ENCODE data around the gene ATP8B3. TPM values are rescaled to one million over a fixed set of nuclear protein-coding genes. Genes with fewer than 3 reads are reported as not detected.

ATP8B3 gene
- total and polyA plus RNA-seq, 2 donors (not counting 1 experiment from before 2014, with no cell fraction given), result 2.3 to 3.0 TPM

DNA sequence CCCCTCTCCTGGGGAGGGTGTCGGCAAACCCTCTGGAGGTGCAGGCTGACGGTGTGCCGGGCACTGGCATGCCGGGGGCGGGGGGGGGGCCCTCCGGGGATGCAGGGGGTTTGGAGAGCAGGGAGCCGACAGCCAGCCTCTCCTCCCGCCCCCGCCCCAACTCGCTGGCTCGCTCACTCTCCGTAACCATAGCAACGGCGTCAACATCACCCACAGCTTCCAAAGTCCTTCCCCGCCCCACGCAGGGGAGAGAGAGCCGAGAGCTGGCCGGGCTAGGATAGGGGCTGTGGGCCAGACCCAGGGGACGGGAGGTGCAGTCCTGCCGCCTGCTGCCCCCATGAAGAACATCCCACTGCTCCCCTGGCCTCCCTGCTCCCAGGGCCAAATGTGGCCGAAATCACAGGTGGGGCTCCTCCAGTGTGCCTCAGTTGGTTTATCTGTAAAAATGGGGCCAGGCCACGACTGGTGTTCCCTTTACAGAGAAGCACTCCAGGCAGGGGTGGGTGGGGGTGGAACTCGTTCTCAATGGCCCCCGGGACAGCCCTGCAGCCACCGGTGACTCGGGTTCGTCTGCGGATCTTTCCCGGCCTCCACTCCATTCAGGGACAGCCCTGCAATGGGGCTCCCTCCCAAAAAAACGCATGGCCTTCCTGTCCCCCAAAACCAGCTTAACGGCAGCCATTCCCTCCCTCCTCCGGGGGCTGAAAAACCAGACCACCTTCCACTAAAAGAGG, 48.1 kb upstream of the ATP8B3 start:
- no peaks in the 10 kb centered on the region for H3K36me3 ChIP-seq (ENCODE audit: control insufficient read depth, insufficient read depth, low read length)
- peaks cover 72% of the 10 kb centered on the region for H3K79me2 ChIP-seq (ENCODE audit: control insufficient read depth, insufficient read depth, low read length)
- H3K27ac ChIP-seq (ENCODE audit: insufficient read depth, low read length), result peak overlapping the region; percentile 72
- H3K4me3 ChIP-seq (replicated peaks in 1 of 4; ENCODE audit: control extremely low read depth in 1 of 4, insufficient read depth in 1 of 4, low read depth in 3 of 4, low read length in 4 of 4), result peak overlapping the region; percentile 16 to 92 (median 84)
- H3K9me3 ChIP-seq (ENCODE audit: control insufficient read depth, insufficient read depth, low read depth, low read length), result no peaks in the 10 kb centered on the region
- no peaks in the 10 kb centered on the region for H3K27me3 ChIP-seq (ENCODE audit: control insufficient read depth, insufficient read depth, low read length)
- no peak for TF ChIP-seq EZH2 (IDR thresholded peaks at IDR 0.05; ENCODE audit: low read length, missing control alignments)
- TF ChIP-seq, protein P1, sequence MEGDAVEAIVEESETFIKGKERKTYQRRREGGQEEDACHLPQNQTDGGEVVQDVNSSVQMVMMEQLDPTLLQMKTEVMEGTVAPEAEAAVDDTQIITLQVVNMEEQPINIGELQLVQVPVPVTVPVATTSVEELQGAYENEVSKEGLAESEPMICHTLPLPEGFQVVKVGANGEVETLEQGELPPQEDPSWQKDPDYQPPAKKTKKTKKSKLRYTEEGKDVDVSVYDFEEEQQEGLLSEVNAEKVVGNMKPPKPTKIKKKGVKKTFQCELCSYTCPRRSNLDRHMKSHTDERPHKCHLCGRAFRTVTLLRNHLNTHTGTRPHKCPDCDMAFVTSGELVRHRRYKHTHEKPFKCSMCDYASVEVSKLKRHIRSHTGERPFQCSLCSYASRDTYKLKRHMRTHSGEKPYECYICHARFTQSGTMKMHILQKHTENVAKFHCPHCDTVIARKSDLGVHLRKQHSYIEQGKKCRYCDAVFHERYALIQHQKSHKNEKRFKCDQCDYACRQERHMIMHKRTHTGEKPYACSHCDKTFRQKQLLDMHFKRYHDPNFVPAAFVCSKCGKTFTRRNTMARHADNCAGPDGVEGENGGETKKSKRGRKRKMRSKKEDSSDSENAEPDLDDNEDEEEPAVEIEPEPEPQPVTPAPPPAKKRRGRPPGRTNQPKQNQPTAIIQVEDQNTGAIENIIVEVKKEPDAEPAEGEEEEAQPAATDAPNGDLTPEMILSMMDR (conservative IDR thresholded peaks at IDR 0.05 in 1 of 2, IDR thresholded peaks at IDR 0.05 in 1 of 2; ENCODE audit: low read depth in 1 of 2, low read length in 2 of 2), result no peak
- H2AFZ ChIP-seq (ENCODE audit: low read length), result no peak overlapping the region
- no peaks in the 10 kb centered on the region for H4K20me1 ChIP-seq (ENCODE audit: control insufficient read depth, extremely low read depth, insufficient read depth, low read length)
- H3K4me1 ChIP-seq (ENCODE audit: control insufficient read depth, extremely low read depth, insufficient read depth, low read length), result peaks cover 40% of the 10 kb centered on the region
- peak; percentile 76 to 79 for DNase-seq (ENCODE audit: low read depth in 2 of 2)
- peak overlapping the region; percentile 55 for H3K9ac ChIP-seq (ENCODE audit: insufficient read depth, low read length)
- H3K4me2 ChIP-seq (ENCODE audit: extremely low read depth, insufficient read depth, low read length), result peak overlapping the region; percentile 97

DNA sequence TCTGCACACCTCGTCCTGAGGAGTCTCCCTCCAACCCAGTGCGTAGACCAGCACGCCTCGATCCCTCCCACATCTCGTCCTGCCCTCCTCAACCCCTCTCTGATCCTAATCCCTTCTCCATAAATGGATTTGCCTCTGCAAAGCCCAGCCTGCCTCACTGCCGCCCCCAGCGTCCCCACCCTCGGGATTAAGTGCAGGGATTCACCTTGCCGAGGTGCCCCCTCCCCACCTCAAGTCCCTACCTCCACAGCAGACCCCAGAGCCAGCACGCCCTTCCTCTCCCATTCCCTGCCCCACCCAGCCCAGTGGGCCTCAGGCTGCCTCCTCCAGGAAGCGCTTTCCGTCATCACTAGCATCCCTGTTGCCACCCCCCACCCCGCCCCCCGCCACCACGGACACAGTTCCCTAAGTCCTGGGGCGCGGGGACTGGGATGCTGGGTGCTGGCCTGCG, 47.3 kb upstream of the ATP8B3 start:
- Histone ChIP-seq H3K4me1 (ENCODE audit: control insufficient read depth, extremely low read depth, insufficient read depth, low read length) (peaks cover 41% of the 10 kb centered on the region), H2AFZ (ENCODE audit: low read length) (no peak overlapping the region), H3K27me3 (ENCODE audit: control insufficient read depth, insufficient read depth, low read length) (no peaks in the 10 kb centered on the region), H3K27ac (ENCODE audit: insufficient read depth, low read length) (peak overlapping the region; percentile 72), H3K36me3 (ENCODE audit: control insufficient read depth, insufficient read depth, low read length) (no peaks in the 10 kb centered on the region), H3K4me2 (ENCODE audit: extremely low read depth, insufficient read depth, low read length) (peak overlapping the region; percentile 97), H3K79me2 (ENCODE audit: control insufficient read depth, insufficient read depth, low read length) (peaks cover 79% of the 10 kb centered on the region), H3K9ac (ENCODE audit: insufficient read depth, low read length) (peak overlapping the region; percentile 46), H4K20me1 (ENCODE audit: control insufficient read depth, extremely low read depth, insufficient read depth, low read length) (no peaks in the 10 kb centered on the region), H3K4me3 (replicated peaks in 1 of 4; ENCODE audit: control extremely low read depth in 1 of 4, insufficient read depth in 1 of 4, low read depth in 3 of 4, low read length in 4 of 4) (peak overlapping the region in 1 of 4 experiments; percentile 83), H3K9me3 (ENCODE audit: control insufficient read depth, insufficient read depth, low read depth, low read length) (no peaks in the 10 kb centered on the region)
- no peak for DNase-seq (ENCODE audit: low read depth in 2 of 2)
- TF ChIP-seq, protein P1 (conservative IDR thresholded peaks at IDR 0.05 in 1 of 2, IDR thresholded peaks at IDR 0.05 in 1 of 2; ENCODE audit: low read depth in 1 of 2, low read length in 2 of 2), result no peak
- TF ChIP-seq EZH2 (IDR thresholded peaks at IDR 0.05; ENCODE audit: low read length, missing control alignments), result no peak

DNA sequence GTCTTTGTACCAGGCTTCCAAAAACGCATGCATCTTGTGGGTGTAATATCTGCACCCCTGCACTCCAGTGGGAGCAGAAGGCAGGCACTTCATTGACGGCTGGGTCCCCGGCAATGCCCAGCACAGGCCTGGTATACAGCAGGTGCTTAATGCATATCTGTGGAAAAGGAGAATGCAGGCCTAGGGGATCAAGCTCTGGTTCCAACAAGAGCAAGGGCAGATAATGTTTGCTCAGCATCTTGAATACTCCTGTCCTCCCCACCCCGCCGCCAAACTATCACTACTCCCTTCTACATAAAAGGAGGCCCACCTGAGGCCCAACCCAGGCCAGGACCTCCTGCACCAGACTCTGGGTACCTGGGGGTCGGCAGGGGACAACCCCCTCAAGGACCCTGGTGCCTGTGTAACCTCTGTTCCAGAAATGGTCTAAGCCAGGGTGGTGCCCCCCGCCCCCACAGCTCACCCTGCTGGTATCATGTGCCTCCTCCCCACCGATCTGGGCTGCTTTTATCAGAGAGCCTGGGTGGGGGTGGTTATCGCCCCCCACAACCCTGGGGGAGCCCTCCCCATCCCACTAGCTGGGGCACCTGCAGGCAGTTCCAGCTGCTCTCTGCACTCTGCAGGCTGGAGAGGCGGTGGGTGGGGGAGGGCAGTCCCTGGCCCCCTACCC, 46.5 kb upstream of the ATP8B3 start:
- Histone ChIP-seq H3K27ac (ENCODE audit: insufficient read depth, low read length) (no peak overlapping the region), H3K4me2 (ENCODE audit: extremely low read depth, insufficient read depth, low read length) (no peak overlapping the region), H3K27me3 (ENCODE audit: control insufficient read depth, insufficient read depth, low read length) (no peaks in the 10 kb centered on the region), H2AFZ (ENCODE audit: low read length) (no peak overlapping the region), H3K4me3 (replicated peaks in 1 of 4; ENCODE audit: control extremely low read depth in 1 of 4, insufficient read depth in 1 of 4, low read depth in 3 of 4, low read length in 4 of 4) (no peak overlapping the region), H4K20me1 (ENCODE audit: control insufficient read depth, extremely low read depth, insufficient read depth, low read length) (no peaks in the 10 kb centered on the region), H3K4me1 (ENCODE audit: control insufficient read depth, extremely low read depth, insufficient read depth, low read length) (peaks cover 44% of the 10 kb centered on the region), H3K36me3 (ENCODE audit: control insufficient read depth, insufficient read depth, low read length) (no peaks in the 10 kb centered on the region), H3K9ac (ENCODE audit: insufficient read depth, low read length) (no peak overlapping the region), H3K9me3 (ENCODE audit: control insufficient read depth, insufficient read depth, low read depth, low read length) (no peaks in the 10 kb centered on the region), H3K79me2 (ENCODE audit: control insufficient read depth, insufficient read depth, low read length) (peaks cover 84% of the 10 kb centered on the region)
- TF ChIP-seq, protein P1 (conservative IDR thresholded peaks at IDR 0.05 in 1 of 2, IDR thresholded peaks at IDR 0.05 in 1 of 2; ENCODE audit: low read depth in 1 of 2, low read length in 2 of 2), result no peak
- no peak for DNase-seq (ENCODE audit: low read depth in 2 of 2)

All from fibroblast of lung (primary cell).